Natural killer cell (primary cell): ENCODE results near the gene ART5. TPM values are rescaled to one million over a fixed set of nuclear protein-coding genes. Genes with fewer than 3 reads are reported as not detected.
A peak's percentile ranks its signal among the peaks of the same experiment; 100 is the strongest.

ENCODE experiments used
- ATAC-seq, 3 donors: fragments of 150-1000 bp in 2 of 3; fragments of 200-7000 bp in 1 of 3; cut with Tn5 transposase; 1 replicate in 1 of 3; 2 replicates in 2 of 3; pipeline ENCODE4 v1.10.0; 2021; ENCODE audit warnings: mild to moderate bottlenecking in 2 of 3, moderate library complexity in 2 of 3
- DNase-seq, 2 donors: peaks; one replicate each; pipeline versions ENCODE4 v3.0.0 to v3.0.0-alpha.2; 2013 to 2021; ENCODE audit warnings: mixed read lengths in 1 of 2
- H3K27ac ChIP-seq: one replicate; pipeline ENCODE4 v1.5.1; 2013; ENCODE audit warnings: mild to moderate bottlenecking, low read length
- H3K27me3 ChIP-seq: one replicate; pipeline ENCODE4 v1.6.1; 2013; ENCODE audit warnings: low read length; ENCODE audit not compliant: control insufficient read depth, insufficient read depth
- H3K36me3 ChIP-seq: one replicate; pipeline ENCODE4 v1.6.1; 2013; ENCODE audit warnings: low read length; ENCODE audit not compliant: control insufficient read depth, insufficient read depth
- H3K4me1 ChIP-seq: one replicate; pipeline ENCODE4 v1.6.1; 2013; ENCODE audit warnings: low read length; ENCODE audit not compliant: control insufficient read depth, insufficient read depth
- H3K4me3 ChIP-seq: one replicate; pipeline ENCODE4 v1.5.1; 2013; ENCODE audit warnings: low read length
- H3K9me3 ChIP-seq: one replicate; pipeline ENCODE4 v1.6.1; 2013; ENCODE audit warnings: low read length; ENCODE audit not compliant: control insufficient read depth, insufficient read depth
- H3K27ac Mint-ChIP-seq, 2 donors: one replicate each; pipeline ENCODE4 v1.8.0; 2022; ENCODE audit warnings: mild to moderate bottlenecking in 2 of 2, mixed read lengths in 2 of 2, moderate library complexity in 1 of 2
- H3K27me3 Mint-ChIP-seq, 2 donors: one replicate each; pipeline ENCODE4 v1.8.0; 2022; ENCODE audit warnings: low read depth in 2 of 2, mixed read lengths in 2 of 2
- H3K36me3 Mint-ChIP-seq: one replicate; pipeline ENCODE4 v1.8.0; 2022; ENCODE audit warnings: mixed read lengths
- H3K4me1 Mint-ChIP-seq, 2 donors: one replicate each; pipeline ENCODE4 v1.8.0; 2022; ENCODE audit warnings: mixed read lengths in 2 of 2
- H3K4me3 Mint-ChIP-seq: one replicate; pipeline ENCODE4 v1.8.0; 2022; ENCODE audit warnings: mild to moderate bottlenecking, moderate library complexity, mixed read lengths
- H3K9me3 Mint-ChIP-seq, 2 donors: one replicate each; pipeline ENCODE4 v1.8.0; 2022; ENCODE audit warnings: mixed read lengths in 2 of 2
- WGBS: methylation state at CpG from one replicate; pipeline ENCODE4 v1.1.7; 2013; ENCODE audit warnings: missing lambda C conversion rate; ENCODE audit not compliant: insufficient coverage; 5-methylcytosine and 5-hydroxymethylcytosine counted together
- intact Hi-C: fragments of 100-400 bp; cut with micrococcal nuclease; formaldehyde crosslinking; loops from one replicate; pipeline ENCODE4 v1.14.2; 2022
- total RNA-seq, 4 donors: library from RNA; stranded (reverse); fragments of 120-200 nt in 1 of 4; gene quantifications; one replicate each; pipeline versions ENCODE4 v1.2.3 to v1.2.4, GENCODE V29; 2013 to 2022
- TF ChIP-seq, protein P1 (sequence below): fragments of 200-600 bp; IDR thresholded peaks from one replicate; pipeline ENCODE4 v1.8.0; 2022; ENCODE audit warnings: antibody characterized with exemption

The ART5 gene
- total RNA-seq, 3 donors from 2014 or later (not counting 1 experiment from before 2014, with no cell fraction given), result not detected

- intact Hi-C loops, result no loop called here
- no peak for ATAC-seq
- TF ChIP-seq, protein P1, sequence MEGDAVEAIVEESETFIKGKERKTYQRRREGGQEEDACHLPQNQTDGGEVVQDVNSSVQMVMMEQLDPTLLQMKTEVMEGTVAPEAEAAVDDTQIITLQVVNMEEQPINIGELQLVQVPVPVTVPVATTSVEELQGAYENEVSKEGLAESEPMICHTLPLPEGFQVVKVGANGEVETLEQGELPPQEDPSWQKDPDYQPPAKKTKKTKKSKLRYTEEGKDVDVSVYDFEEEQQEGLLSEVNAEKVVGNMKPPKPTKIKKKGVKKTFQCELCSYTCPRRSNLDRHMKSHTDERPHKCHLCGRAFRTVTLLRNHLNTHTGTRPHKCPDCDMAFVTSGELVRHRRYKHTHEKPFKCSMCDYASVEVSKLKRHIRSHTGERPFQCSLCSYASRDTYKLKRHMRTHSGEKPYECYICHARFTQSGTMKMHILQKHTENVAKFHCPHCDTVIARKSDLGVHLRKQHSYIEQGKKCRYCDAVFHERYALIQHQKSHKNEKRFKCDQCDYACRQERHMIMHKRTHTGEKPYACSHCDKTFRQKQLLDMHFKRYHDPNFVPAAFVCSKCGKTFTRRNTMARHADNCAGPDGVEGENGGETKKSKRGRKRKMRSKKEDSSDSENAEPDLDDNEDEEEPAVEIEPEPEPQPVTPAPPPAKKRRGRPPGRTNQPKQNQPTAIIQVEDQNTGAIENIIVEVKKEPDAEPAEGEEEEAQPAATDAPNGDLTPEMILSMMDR, result no peak
- Mint-ChIP-seq H3K36me3 (no peaks in the 10 kb centered on the region), H3K27ac (no peak overlapping the region), H3K9me3 (no peaks in the 10 kb centered on the region), H3K4me3 (no peak overlapping the region), H3K4me1 (peaks cover 14% of the 10 kb centered on the region in 2 donors), H3K27me3 (peaks cover 0 to 3% of the 10 kb centered on the region in 2 donors)
- no peak overlapping the region for H3K27ac ChIP-seq
- no peaks in the 10 kb centered on the region for H3K27me3 ChIP-seq
- H3K4me1 ChIP-seq, result peaks cover 9% of the 10 kb centered on the region
- no peak for DNase-seq
- no peak overlapping the region for H3K4me3 ChIP-seq
- H3K36me3 ChIP-seq, result no peaks in the 10 kb centered on the region
- WGBS, result 92% methylated on average over 4 of the region's 4 CpGs
- no peaks in the 10 kb centered on the region for H3K9me3 ChIP-seq
Observed at GRCh38 chr11:3610846-3611245, 30.9 kb downstream of the ART5 start.

DNA sequence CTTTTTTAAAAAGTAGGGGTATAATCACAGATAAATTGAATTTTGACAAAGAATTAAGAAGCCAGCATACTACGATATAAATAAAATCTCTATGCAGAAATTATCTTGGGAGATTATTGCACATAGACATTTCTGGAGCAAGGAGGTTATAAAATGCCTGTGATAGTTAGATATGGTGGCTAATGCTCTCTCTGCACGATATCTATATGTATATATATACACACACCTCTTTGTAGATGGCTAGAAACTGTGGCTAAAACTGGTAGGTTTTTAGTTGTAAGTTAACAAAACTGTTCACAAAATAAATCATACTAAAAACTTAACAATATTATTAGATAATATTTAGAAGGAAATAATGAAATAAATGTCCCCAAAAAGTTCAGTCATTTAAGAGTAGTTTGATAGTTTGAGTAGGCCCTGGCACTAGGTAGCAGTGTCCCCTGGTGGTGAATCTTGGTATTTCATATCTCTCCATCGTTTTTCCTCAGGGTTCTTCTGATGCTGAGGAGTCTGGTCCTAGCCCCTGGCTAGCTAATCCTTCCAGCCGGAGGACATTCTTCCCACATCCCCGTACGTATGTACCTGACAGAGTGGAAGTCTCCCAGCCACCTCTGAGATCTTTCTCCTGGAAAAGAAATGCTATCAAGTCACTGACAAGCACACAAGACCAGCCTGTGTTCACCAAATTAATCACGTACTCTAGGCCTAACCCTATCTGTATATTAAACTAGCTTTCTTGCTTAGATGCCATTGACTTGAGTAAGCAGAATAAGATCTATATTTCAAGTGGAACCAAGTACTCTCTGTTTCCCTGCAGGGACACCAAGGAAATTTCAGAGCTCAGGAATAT lies 32.2 kb downstream of the ART5 start:
- no peaks in the 10 kb centered on the region for H3K9me3 ChIP-seq
- WGBS, result 42% methylated on average over 5 of the region's 7 CpGs
- no peak overlapping the region for H3K4me3 ChIP-seq
- H3K4me1 ChIP-seq, result peaks cover 4% of the 10 kb centered on the region
- no peaks in the 10 kb centered on the region for H3K27me3 ChIP-seq
- no peak overlapping the region for H3K27ac Mint-ChIP-seq
- H3K4me3 Mint-ChIP-seq, result no peak overlapping the region
- peak in 1 of 2 donors; percentile 69 for DNase-seq
- intact Hi-C loops, result no loop called here
- ATAC-seq, result peak in 2 of 3 donors; percentile 47 to 64
- peaks cover 0 to 3% of the 10 kb centered on the region in 2 donors for H3K27me3 Mint-ChIP-seq
- no peak overlapping the region for H3K27ac ChIP-seq
- H3K36me3 ChIP-seq, result no peaks in the 10 kb centered on the region
- H3K9me3 Mint-ChIP-seq, result no peaks in the 10 kb centered on the region
- H3K36me3 Mint-ChIP-seq, result no peaks in the 10 kb centered on the region
- peaks cover 10% of the 10 kb centered on the region in 2 donors for H3K4me1 Mint-ChIP-seq
- TF ChIP-seq, protein P1, result peak; percentile 85

GRCh38 chr11:3605771-3606203 lies 36.0 kb downstream of the ART5 start:
- Mint-ChIP-seq H3K4me1 (no peaks in the 10 kb centered on the region), H3K27ac (no peak overlapping the region), H3K4me3 (no peak overlapping the region), H3K9me3 (no peaks in the 10 kb centered on the region), H3K36me3 (no peaks in the 10 kb centered on the region), H3K27me3 (peaks cover 0 to 3% of the 10 kb centered on the region in 2 donors)
- intact Hi-C loops, result no loop called here
- H3K4me3 ChIP-seq, result no peak overlapping the region
- no peak overlapping the region for H3K27ac ChIP-seq
- DNase-seq, result no peak
- no peaks in the 10 kb centered on the region for H3K4me1 ChIP-seq
- no peaks in the 10 kb centered on the region for H3K9me3 ChIP-seq
- ATAC-seq, result no peak
- H3K36me3 ChIP-seq, result no peaks in the 10 kb centered on the region
- H3K27me3 ChIP-seq, result no peaks in the 10 kb centered on the region
- 84% methylated on average over 5 of the region's 5 CpGs for WGBS
- TF ChIP-seq, protein P1, result no peak
